Gastrocnemius medialis (tissue), 4 donors: ENCODE results near the gene ACTA1.

ENCODE experiments used
- POLR2A ChIP-seq, 2 donors: fragments of 450-650 bp; IDR thresholded peaks; one replicate each; pipeline ENCODE4 v1.6.1; 2017; ENCODE audit warnings: antibody characterized with exemption in 2 of 2, mild to moderate bottlenecking in 2 of 2, moderate library complexity in 2 of 2
- TF ChIP-seq, protein P1 (sequence below), 5 experiments: fragments of 450-650 bp in 3 of 5; fragments of 200-600 bp in 2 of 5; sonication (generic) in 2 of 5; IDR thresholded peaks in 4 of 5; conservative IDR thresholded peaks in 1 of 5; 1 replicate in 4 of 5; 2 replicates in 1 of 5; pipeline ENCODE4 v1.5.1; 2016 to 2019; ENCODE audit warnings: antibody characterized with exemption in 5 of 5, mild to moderate bottlenecking in 3 of 5, moderate library complexity in 3 of 5

DNA sequence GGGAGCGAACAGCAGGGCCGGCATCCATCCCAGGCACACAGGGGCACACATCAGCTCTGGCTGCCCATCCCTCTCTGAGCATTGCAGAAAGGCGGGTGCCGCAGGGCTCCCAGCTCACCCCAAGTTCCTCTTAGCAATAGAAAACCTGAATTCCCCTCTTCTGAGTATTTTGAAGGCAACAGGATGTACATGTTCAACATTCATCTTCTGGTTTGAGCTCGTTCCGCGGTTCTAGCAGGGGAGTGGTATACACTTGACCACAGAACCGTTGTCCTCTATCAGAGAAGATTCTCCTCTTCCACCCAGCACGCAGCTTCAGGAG is 23.6 kb downstream of the ACTA1 start:
- TF ChIP-seq POLR2A (IDR thresholded peaks at IDR 0.05), result no peak
- TF ChIP-seq, protein P1, sequence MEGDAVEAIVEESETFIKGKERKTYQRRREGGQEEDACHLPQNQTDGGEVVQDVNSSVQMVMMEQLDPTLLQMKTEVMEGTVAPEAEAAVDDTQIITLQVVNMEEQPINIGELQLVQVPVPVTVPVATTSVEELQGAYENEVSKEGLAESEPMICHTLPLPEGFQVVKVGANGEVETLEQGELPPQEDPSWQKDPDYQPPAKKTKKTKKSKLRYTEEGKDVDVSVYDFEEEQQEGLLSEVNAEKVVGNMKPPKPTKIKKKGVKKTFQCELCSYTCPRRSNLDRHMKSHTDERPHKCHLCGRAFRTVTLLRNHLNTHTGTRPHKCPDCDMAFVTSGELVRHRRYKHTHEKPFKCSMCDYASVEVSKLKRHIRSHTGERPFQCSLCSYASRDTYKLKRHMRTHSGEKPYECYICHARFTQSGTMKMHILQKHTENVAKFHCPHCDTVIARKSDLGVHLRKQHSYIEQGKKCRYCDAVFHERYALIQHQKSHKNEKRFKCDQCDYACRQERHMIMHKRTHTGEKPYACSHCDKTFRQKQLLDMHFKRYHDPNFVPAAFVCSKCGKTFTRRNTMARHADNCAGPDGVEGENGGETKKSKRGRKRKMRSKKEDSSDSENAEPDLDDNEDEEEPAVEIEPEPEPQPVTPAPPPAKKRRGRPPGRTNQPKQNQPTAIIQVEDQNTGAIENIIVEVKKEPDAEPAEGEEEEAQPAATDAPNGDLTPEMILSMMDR (IDR thresholded peaks at IDR 0.05 in 4 of 5, conservative IDR thresholded peaks at IDR 0.05 in 1 of 5), result no peak
